ENCODE measurements around the gene SLC27A5.

DNA sequence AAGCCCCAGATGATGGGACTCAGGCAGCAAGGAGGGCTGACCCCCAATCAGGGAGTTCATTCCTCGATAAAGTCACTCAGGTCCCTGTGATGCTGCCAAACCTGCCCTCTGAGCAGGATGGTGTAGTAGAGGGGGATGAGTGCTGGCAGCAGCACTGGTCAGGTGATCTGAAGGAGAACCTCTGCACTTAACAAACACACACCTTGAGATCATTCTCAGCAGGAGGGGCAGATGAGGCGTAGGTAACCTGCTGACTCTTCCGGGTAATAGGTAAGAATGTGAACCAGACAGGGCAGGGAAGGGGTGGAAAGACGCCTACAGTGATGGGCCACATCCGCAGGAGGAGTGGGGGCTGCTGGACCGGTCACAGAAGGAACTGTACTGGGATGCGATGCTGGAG is 32.5 kb downstream of the SLC27A5 start:
- TF ChIP-seq, protein P1, sequence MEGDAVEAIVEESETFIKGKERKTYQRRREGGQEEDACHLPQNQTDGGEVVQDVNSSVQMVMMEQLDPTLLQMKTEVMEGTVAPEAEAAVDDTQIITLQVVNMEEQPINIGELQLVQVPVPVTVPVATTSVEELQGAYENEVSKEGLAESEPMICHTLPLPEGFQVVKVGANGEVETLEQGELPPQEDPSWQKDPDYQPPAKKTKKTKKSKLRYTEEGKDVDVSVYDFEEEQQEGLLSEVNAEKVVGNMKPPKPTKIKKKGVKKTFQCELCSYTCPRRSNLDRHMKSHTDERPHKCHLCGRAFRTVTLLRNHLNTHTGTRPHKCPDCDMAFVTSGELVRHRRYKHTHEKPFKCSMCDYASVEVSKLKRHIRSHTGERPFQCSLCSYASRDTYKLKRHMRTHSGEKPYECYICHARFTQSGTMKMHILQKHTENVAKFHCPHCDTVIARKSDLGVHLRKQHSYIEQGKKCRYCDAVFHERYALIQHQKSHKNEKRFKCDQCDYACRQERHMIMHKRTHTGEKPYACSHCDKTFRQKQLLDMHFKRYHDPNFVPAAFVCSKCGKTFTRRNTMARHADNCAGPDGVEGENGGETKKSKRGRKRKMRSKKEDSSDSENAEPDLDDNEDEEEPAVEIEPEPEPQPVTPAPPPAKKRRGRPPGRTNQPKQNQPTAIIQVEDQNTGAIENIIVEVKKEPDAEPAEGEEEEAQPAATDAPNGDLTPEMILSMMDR (IDR thresholded peaks at IDR 0.05): no peak
- TF ChIP-seq POLR2A (IDR thresholded peaks at IDR 0.05): no peak

Measured in uterus (tissue), 2 donors.